Caco-2 (cell line): ENCODE results near the gene ZNF592. TPM values are rescaled to one million over a fixed set of nuclear protein-coding genes. Genes with fewer than 3 reads are reported as not detected.
"Not testable (repeated sequence)": the region's sequence is repeated elsewhere in the genome, so short reads cannot be mapped to it uniquely, and the experiment has no call there.

Experiments
- BruUV-seq: library from RNA; stranded (reverse); fragments of 400-500 nt; replicated peaks from 2 replicates; lab custom pipeline; 2021; lab: Mats Ljungman, UMichigan
- CTCF ChIA-PET: fragments of 300-600 bp; sonication (Branson Sonifier 250); formaldehyde crosslinking; loops from one replicate; lab custom pipeline; 2022; ENCODE audit warnings: antibody characterized with exemption; lab: Charles Lee
- POLR2A ChIA-PET: fragments of 300-600 bp; sonication (Branson Sonifier 250); formaldehyde crosslinking; loops from one replicate; lab custom pipeline; 2022; ENCODE audit warnings: antibody characterized with exemption; lab: Charles Lee
- DNase-seq, 2 experiments: peaks; one replicate each; pipeline versions ENCODE4 v3.0.0 to v3.0.0-alpha.2; 2020 to 2022
- H3K27me3 ChIP-seq: replicated peaks from 2 replicates; pipeline ENCODE4 v1.6.0; 2011; ENCODE audit warnings: low read length; ENCODE audit not compliant: control insufficient read depth, insufficient read depth
- H3K36me3 ChIP-seq: 2 replicates; pipeline ENCODE4 v1.5.1; 2011; ENCODE audit warnings: low read length; ENCODE audit not compliant: control insufficient read depth, insufficient read depth
- H3K4me1 ChIP-seq: fragments of 250-450 bp; sonication (Bioruptor Pico); 2 replicates; pipeline ENCODE4 v1.5.1; 2020; ENCODE audit warnings: mild to moderate bottlenecking
- H3K4me3 ChIP-seq: 2 replicates; pipeline ENCODE4 v1.5.1; 2011; ENCODE audit warnings: low read depth, mild to moderate bottlenecking, control low read depth, low read length
- H3K9me3 ChIP-seq: fragments of 250-450 bp; sonication (Bioruptor Pico); 2 replicates; pipeline ENCODE4 v1.5.1; 2020; ENCODE audit warnings: mild to moderate bottlenecking, moderate library complexity
- H3K27ac Mint-ChIP-seq: one replicate; pipeline ENCODE4 v1.8.0; 2022; ENCODE audit warnings: mixed read lengths; ENCODE audit not compliant: unreplicated experiment
- H3K27me3 Mint-ChIP-seq: one replicate; pipeline ENCODE4 v1.8.0; 2022; ENCODE audit warnings: mixed read lengths; ENCODE audit not compliant: insufficient read depth, unreplicated experiment
- H3K36me3 Mint-ChIP-seq: one replicate; pipeline ENCODE4 v1.8.0; 2022; ENCODE audit warnings: mild to moderate bottlenecking, mixed read lengths; ENCODE audit not compliant: insufficient read depth, unreplicated experiment
- H3K4me1 Mint-ChIP-seq: one replicate; pipeline ENCODE4 v1.8.0; 2022; ENCODE audit warnings: low read depth, mixed read lengths; ENCODE audit not compliant: unreplicated experiment
- H3K4me3 Mint-ChIP-seq: one replicate; pipeline ENCODE4 v1.8.0; 2022; ENCODE audit warnings: mild to moderate bottlenecking, moderate library complexity, mixed read lengths; ENCODE audit not compliant: unreplicated experiment
- H3K9me3 Mint-ChIP-seq: one replicate; pipeline ENCODE4 v1.8.0; 2022; ENCODE audit warnings: mixed read lengths; ENCODE audit not compliant: unreplicated experiment
- intact Hi-C: fragments of 100-400 bp; cut with micrococcal nuclease; formaldehyde crosslinking; loops from one replicate; pipeline ENCODE4 v1.10.0; 2022; ENCODE audit not compliant: unreplicated experiment
- total RNA-seq: library from RNA; stranded (reverse); gene quantifications from 2 replicates; pipeline ENCODE4 v1.2.3, GENCODE V29; 2022
- TF ChIP-seq, protein P1 (sequence below), 2 experiments: fragments of 200-600 bp in 1 of 2; IDR thresholded peaks; 1 replicate in 1 of 2; 2 replicates in 1 of 2; pipeline versions ENCODE4 v1.5.1 to v1.8.0; 2011 to 2022; ENCODE audit warnings: antibody characterized with exemption in 1 of 2, control low read depth in 1 of 2, inconsistent platforms in 1 of 2, low read depth in 1 of 2, low read length in 1 of 2, mild to moderate bottlenecking in 1 of 2, moderate library complexity in 1 of 2; ENCODE audit not compliant: insufficient read depth in 1 of 2, severe bottlenecking in 1 of 2, unreplicated experiment in 1 of 2

ZNF592 gene
- total RNA-seq, 1 experiment from 2014 or later: 30.6 TPM

DNA sequence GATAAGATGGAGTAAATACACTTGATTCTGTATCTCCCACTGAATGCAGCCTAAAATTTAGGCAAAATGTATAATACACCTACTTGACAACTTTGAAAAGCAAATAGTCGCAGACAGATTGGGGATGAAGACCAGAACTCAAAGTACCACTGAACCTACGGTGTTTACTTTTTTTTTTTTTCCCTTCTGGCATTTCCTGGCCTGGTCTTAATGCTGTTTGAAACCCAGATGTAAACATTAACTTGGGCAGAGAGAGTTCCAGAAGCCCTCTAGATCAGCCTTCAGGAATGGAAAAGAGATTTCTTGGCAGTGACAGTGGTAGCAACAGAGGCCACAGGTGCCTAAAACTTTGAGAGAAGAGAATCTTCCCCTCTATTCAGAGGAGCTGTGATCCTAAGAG is 96.6 kb downstream of the ZNF592 start:
- H3K4me1 ChIP-seq: no peaks in the 10 kb centered on the region
- ChIA-PET POLR2A (no interaction called here), CTCF (interaction anchor here (2.2 kb wide), 1 partner anchor 83 kb away, joined by 12 read pairs; no protein-coding TSS in a partner anchor)
- no peak for DNase-seq
- Mint-ChIP-seq H3K36me3 (no peaks in the 10 kb centered on the region), H3K27me3 (no peaks in the 10 kb centered on the region), H3K4me1 (no peaks in the 10 kb centered on the region), H3K4me3 (no peak overlapping the region), H3K9me3 (peaks cover 17% of the 10 kb centered on the region), H3K27ac (no peak overlapping the region)
- H3K4me3 ChIP-seq: no peak overlapping the region
- intact Hi-C loops: loop anchor here (1.0 kb wide), 2 partner anchors 83 to 165 kb away; no protein-coding TSS in a partner anchor
- BruUV-seq: no TSS peak
- peaks cover 22% of the 10 kb centered on the region for H3K9me3 ChIP-seq
- no peaks in the 10 kb centered on the region for H3K36me3 ChIP-seq
- H3K27me3 ChIP-seq: no peaks in the 10 kb centered on the region
- TF ChIP-seq, protein P1, sequence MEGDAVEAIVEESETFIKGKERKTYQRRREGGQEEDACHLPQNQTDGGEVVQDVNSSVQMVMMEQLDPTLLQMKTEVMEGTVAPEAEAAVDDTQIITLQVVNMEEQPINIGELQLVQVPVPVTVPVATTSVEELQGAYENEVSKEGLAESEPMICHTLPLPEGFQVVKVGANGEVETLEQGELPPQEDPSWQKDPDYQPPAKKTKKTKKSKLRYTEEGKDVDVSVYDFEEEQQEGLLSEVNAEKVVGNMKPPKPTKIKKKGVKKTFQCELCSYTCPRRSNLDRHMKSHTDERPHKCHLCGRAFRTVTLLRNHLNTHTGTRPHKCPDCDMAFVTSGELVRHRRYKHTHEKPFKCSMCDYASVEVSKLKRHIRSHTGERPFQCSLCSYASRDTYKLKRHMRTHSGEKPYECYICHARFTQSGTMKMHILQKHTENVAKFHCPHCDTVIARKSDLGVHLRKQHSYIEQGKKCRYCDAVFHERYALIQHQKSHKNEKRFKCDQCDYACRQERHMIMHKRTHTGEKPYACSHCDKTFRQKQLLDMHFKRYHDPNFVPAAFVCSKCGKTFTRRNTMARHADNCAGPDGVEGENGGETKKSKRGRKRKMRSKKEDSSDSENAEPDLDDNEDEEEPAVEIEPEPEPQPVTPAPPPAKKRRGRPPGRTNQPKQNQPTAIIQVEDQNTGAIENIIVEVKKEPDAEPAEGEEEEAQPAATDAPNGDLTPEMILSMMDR (IDR thresholded peaks at IDR 0.05; ENCODE audit: insufficient read depth in 1 of 2, low read depth in 1 of 2, low read length in 1 of 2, severe bottlenecking in 1 of 2, unreplicated experiment in 1 of 2): no peak

GRCh38 chr15:84845631-84846030 is 97.2 kb downstream of the ZNF592 start:
- BruUV-seq, H3K4me3 Mint-ChIP-seq, H3K27me3 Mint-ChIP-seq, H3K4me1 Mint-ChIP-seq, H3K4me3 ChIP-seq, H3K36me3 Mint-ChIP-seq, H3K4me1 ChIP-seq, POLR2A ChIA-PET, H3K27ac Mint-ChIP-seq, H3K36me3 ChIP-seq, H3K27me3 ChIP-seq: not testable (repeated sequence)
- peak; percentile 67 to 68 for DNase-seq
- TF ChIP-seq, protein P1 (IDR thresholded peaks at IDR 0.05; ENCODE audit: insufficient read depth in 1 of 2, low read depth in 1 of 2, low read length in 1 of 2, severe bottlenecking in 1 of 2, unreplicated experiment in 1 of 2): peak; percentile 49 to 57
- peaks cover 22% of the 10 kb centered on the region for H3K9me3 ChIP-seq
- peaks cover 17% of the 10 kb centered on the region for H3K9me3 Mint-ChIP-seq
- intact Hi-C loops: loop anchor here (1.0 kb wide), 2 partner anchors 83 to 165 kb away; no protein-coding TSS in a partner anchor
- CTCF ChIA-PET: interaction anchor here (2.2 kb wide), 1 partner anchor 83 kb away, joined by 12 read pairs; no protein-coding TSS in a partner anchor

- no peaks in the 10 kb centered on the region for H3K27me3 Mint-ChIP-seq
- Histone ChIP-seq H3K4me3 (no peak overlapping the region), H3K27me3 (no peaks in the 10 kb centered on the region), H3K4me1 (no peaks in the 10 kb centered on the region), H3K9me3 (peaks cover 22% of the 10 kb centered on the region), H3K36me3 (no peaks in the 10 kb centered on the region)
- no peaks in the 10 kb centered on the region for H3K4me1 Mint-ChIP-seq
- ChIA-PET CTCF (interaction anchor here (2.2 kb wide), 1 partner anchor 82 kb away, joined by 12 read pairs; no protein-coding TSS in a partner anchor), POLR2A (no interaction called here)
- TF ChIP-seq, protein P1 (IDR thresholded peaks at IDR 0.05; ENCODE audit: insufficient read depth in 1 of 2, low read depth in 1 of 2, low read length in 1 of 2, severe bottlenecking in 1 of 2, unreplicated experiment in 1 of 2): no peak
- intact Hi-C loops: no loop called here
- H3K36me3 Mint-ChIP-seq: no peaks in the 10 kb centered on the region
- H3K27ac Mint-ChIP-seq: no peak overlapping the region
- H3K9me3 Mint-ChIP-seq: peaks cover 17% of the 10 kb centered on the region
- DNase-seq: no peak
- BruUV-seq: no TSS peak
- H3K4me3 Mint-ChIP-seq: no peak overlapping the region
Measured at GRCh38 chr15:84846269-84846668, 97.9 kb downstream of the ZNF592 start.
